ENCODE measurements around the gene GLT8D1. TPM values are rescaled to one million over a fixed set of nuclear protein-coding genes. Genes with fewer than 3 reads are reported as not detected.

GLT8D1 gene
- total and polyA plus RNA-seq, 2 of the 13 experiments (the other 11 are each of a cell fraction or from before 2014, with no cell fraction given): 110 to 121 TPM

DNA sequence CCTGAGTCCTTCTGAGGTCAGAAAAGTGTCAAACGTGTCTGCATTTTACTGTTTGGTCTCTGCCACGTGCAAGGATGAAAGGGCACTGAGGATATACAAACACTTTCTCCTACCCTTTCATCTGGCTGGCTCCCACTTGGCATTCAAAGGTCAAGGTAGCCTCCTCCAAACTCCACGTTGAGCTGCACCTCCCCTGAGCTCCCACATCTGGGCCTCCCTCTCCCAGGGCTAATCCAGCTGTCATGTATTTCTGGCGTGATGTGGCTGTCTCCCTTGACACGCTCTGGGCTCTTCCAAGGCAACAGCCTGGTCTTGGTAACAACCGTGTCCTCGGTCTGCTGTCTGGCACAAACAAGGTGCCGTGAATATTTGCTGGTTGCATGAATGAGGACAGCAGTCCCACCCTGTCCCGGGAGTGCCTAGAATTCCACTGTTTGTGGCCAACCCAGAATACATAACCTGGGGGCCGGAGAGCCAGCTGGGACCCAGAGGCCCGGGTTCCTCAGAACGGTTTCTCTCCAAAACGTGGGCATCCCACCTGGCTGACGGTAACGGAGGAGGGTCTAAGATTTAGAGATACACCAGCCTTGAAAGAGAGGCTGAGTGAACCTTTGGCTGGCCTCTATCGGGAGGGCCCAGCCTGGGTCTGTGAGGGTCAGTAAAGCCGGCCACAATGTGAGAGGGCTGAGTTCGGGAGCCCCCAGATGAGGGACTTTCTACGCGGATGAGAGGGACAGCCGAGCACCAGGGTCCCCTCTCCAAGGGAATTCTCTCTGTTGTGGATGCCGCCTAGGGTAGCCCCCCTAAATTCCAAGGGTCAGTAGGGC, 767 bp downstream of the GLT8D1 start (continued):
- TF ChIP-seq ZNF674 (CRISPR knock-in tag; IDR thresholded peaks at IDR 0.05; ENCODE audit: low read depth) (no peak), ZNF660 (CRISPR knock-in tag; IDR thresholded peaks at IDR 0.05; ENCODE audit: borderline replicate concordance, low read depth) (no peak), HHEX (CRISPR knock-in tag; IDR thresholded peaks at IDR 0.05) (peak; percentile 91), ZNF816 (CRISPR knock-in tag; IDR thresholded peaks at IDR 0.05; ENCODE audit: borderline replicate concordance) (no peak), ZNF775 (CRISPR knock-in tag; IDR thresholded peaks at IDR 0.05; ENCODE audit: borderline replicate concordance) (no peak), ZSCAN22 (CRISPR knock-in tag; IDR thresholded peaks at IDR 0.05) (no peak), ZKSCAN8 (CRISPR knock-in tag; IDR thresholded peaks at IDR 0.05; ENCODE audit: borderline replicate concordance) (0 out of 2 replicates have a peak, but pooled peaks have one; percentile 60), ARHGAP35 (CRISPR knock-in tag; IDR thresholded peaks at IDR 0.05; ENCODE audit: borderline replicate concordance) (no peak), ZFY (CRISPR knock-in tag; IDR thresholded peaks at IDR 0.05) (peak; percentile 63; the same call in 1 of the 2 replicates), TSC22D2 (CRISPR knock-in tag; IDR thresholded peaks at IDR 0.05; ENCODE audit: borderline replicate concordance) (no peak), ARNTL (CRISPR knock-in tag; IDR thresholded peaks at IDR 0.05) (peak; percentile 97), NFYB (CRISPR knock-in tag; IDR thresholded peaks at IDR 0.05) (no peak), XBP1 (CRISPR knock-in tag; IDR thresholded peaks at IDR 0.05) (no peak), REPIN1 (CRISPR knock-in tag; IDR thresholded peaks at IDR 0.05; ENCODE audit: borderline replicate concordance, low read depth) (peak; percentile 75; the same call in 1 of the 2 replicates), ISX (CRISPR knock-in tag; conservative IDR thresholded peaks at IDR 0.05) (no peak)
- TF ChIP-seq, protein P1, sequence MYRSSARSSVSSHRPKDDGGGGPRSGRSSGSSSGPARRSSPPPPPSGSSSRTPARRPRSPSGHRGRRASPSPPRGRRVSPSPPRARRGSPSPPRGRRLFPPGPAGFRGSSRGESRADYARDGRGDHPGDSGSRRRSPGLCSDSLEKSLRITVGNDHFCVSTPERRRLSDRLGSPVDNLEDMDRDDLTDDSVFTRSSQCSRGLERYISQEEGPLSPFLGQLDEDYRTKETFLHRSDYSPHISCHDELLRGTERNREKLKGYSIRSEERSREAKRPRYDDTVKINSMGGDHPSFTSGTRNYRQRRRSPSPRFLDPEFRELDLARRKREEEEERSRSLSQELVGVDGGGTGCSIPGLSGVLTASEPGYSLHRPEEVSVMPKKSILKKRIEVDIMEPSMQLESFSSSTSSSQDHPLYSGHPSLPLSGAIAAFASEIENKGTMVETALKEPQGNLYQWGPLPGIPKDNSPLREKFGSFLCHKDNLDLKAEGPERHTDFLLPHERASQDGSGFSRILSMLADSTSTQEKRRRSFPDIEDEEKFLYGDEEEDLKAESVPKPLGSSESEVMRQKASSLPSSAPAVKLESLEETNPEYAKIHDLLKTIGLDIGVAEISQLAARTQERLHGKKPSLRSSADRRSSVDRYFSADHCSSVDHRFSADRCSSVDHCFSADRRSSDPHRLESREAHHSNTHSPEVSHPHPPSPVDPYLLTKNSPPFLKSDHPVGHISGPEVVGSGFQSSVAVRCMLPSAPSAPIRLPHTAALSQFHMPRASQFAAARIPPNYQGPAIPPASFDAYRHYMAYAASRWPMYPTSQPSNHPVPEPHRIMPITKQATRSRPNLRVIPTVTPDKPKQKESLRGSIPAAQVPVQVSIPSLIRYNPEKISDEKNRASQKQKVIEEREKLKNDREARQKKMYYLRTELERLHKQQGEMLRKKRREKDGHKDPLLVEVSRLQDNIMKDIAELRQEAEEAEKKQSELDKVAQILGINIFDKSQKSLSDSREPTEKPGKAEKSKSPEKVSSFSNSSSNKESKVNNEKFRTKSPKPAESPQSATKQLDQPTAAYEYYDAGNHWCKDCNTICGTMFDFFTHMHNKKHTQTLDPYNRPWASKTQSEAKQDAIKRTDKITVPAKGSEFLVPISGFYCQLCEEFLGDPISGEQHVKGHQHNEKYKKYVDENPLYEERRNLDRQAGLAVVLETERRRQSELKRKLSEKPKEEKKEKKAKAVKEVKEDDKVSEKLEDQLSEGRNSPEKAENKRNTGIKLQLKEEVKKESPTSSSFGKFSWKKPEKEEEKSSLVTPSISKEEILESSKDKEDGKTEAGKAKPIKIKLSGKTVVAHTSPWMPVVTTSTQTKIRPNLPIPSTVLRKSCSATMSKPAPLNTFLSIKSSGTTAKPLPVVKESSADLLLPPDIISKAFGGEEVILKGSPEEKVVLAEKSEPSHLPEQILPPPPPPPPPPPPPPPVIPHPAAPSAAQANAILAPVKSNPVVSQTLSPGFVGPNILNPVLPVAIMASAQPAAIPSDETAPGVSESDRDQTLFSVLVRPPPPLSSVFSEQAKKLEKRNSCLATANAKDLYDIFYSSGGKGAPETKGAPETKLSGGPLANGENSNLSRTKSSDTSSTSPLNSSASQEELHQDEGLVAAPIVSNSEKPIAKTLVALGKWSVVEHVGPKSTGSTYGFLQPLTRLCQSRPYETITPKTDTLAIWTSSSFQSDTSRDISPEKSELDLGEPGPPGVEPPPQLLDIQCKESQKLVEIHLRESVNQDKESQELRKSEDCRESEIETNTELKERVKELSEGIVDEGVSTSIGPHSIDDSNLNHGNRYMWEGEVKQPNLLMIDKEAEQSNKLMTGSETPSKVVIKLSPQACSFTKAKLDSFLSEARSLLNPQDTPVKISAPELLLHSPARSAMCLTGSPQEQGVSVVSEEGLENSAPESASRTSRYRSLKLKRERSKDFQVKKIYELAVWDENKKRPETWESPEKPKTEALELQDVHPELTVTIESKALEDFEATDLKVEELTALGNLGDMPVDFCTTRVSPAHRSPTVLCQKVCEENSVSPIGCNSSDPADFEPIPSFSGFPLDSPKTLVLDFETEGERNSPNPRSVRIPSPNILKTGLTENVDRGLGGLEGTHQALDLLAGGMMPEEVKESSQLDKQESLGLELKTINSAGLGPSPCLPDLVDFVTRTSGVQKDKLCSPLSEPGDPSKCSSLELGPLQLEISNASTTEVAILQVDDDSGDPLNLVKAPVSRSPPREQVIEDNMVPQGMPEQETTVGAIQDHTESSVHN (CRISPR knock-in tag; IDR thresholded peaks at IDR 0.05): 0 out of 2 replicates have a peak, but pooled peaks have one; percentile 27
- TF ChIP-seq, protein P2, sequence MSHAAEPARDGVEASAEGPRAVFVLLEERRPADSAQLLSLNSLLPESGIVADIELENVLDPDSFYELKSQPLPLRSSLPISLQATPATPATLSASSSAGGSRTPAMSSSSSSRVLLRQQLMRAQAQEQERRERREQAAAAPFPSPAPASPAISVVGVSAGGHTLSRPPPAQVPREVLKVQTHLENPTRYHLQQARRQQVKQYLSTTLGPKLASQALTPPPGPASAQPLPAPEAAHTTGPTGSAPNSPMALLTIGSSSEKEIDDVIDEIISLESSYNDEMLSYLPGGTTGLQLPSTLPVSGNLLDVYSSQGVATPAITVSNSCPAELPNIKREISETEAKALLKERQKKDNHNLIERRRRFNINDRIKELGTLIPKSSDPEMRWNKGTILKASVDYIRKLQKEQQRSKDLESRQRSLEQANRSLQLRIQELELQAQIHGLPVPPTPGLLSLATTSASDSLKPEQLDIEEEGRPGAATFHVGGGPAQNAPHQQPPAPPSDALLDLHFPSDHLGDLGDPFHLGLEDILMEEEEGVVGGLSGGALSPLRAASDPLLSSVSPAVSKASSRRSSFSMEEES (CRISPR knock-in tag; IDR thresholded peaks at IDR 0.05): peak; percentile 87
- TF ChIP-seq, protein P3, sequence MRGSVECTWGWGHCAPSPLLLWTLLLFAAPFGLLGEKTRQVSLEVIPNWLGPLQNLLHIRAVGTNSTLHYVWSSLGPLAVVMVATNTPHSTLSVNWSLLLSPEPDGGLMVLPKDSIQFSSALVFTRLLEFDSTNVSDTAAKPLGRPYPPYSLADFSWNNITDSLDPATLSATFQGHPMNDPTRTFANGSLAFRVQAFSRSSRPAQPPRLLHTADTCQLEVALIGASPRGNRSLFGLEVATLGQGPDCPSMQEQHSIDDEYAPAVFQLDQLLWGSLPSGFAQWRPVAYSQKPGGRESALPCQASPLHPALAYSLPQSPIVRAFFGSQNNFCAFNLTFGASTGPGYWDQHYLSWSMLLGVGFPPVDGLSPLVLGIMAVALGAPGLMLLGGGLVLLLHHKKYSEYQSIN (CRISPR knock-in tag; IDR thresholded peaks at IDR 0.05; ENCODE audit: borderline replicate concordance): no peak

All from HepG2 (cell line).